Astrocyte (in vitro differentiated cells and primary cell): ENCODE measurements around the gene NRG3. TPM values are rescaled to one million over a fixed set of nuclear protein-coding genes. Genes with fewer than 3 reads are reported as not detected.

Experiments used
- DNase-seq: peaks from one replicate; pipeline ENCODE4 v3.0.0-alpha.2; 2010; ENCODE audit warnings: low read depth
- FAIRE-seq: peaks from 2 replicates; lab custom pipeline; 2011; peaks lifted over from hg19 to GRCh38; lab: Jason Lieb, UNC
- H2AFZ ChIP-seq: 2 replicates; pipeline ENCODE4 v1.6.0; 2012; ENCODE audit warnings: low read depth, low read length, inconsistent platforms
- H3K27ac ChIP-seq: 2 replicates; pipeline ENCODE4 v1.5.1; 2011; ENCODE audit warnings: low read depth, low read length, inconsistent platforms
- H3K27me3 ChIP-seq: 2 replicates; pipeline ENCODE4 v1.6.0; 2011; ENCODE audit warnings: low read length, inconsistent platforms; ENCODE audit not compliant: insufficient read depth
- H3K36me3 ChIP-seq: 2 replicates; pipeline ENCODE4 v1.5.1; 2011; ENCODE audit warnings: low read length, inconsistent platforms; ENCODE audit not compliant: insufficient read depth
- H3K4me1 ChIP-seq: 2 replicates; pipeline ENCODE4 v1.5.1; 2011; ENCODE audit warnings: low read length, inconsistent platforms; ENCODE audit not compliant: insufficient read depth
- H3K4me2 ChIP-seq: 2 replicates; pipeline ENCODE4 v1.6.0; 2012; ENCODE audit warnings: low read length, inconsistent platforms
- H3K4me3 ChIP-seq: 2 replicates; pipeline ENCODE4 v1.5.1; 2011; ENCODE audit warnings: low read depth, mild to moderate bottlenecking, low read length, inconsistent platforms; ENCODE audit not compliant: insufficient read depth
- H3K79me2 ChIP-seq: 2 replicates; pipeline ENCODE4 v1.6.0; 2012; ENCODE audit warnings: mild to moderate bottlenecking, low read length, inconsistent platforms; ENCODE audit not compliant: insufficient read depth
- H3K9ac ChIP-seq: 2 replicates; pipeline ENCODE4 v1.6.0; 2012; ENCODE audit warnings: mild to moderate bottlenecking, low read length, inconsistent platforms
- H3K9me3 ChIP-seq: 2 replicates; pipeline ENCODE4 v1.5.1; 2012; ENCODE audit warnings: low read depth, mild to moderate bottlenecking, low read length, inconsistent platforms; ENCODE audit not compliant: insufficient read depth
- H4K20me1 ChIP-seq: 2 replicates; pipeline ENCODE4 v1.6.0; 2012; ENCODE audit warnings: low read length, inconsistent platforms; ENCODE audit not compliant: insufficient read depth
- H3K27ac Mint-ChIP-seq: one replicate; pipeline ENCODE4 v1.8.0; 2021; ENCODE audit warnings: mild to moderate bottlenecking, mixed read lengths; ENCODE audit not compliant: unreplicated experiment
- H3K27me3 Mint-ChIP-seq: one replicate; pipeline ENCODE4 v1.8.0; 2021; ENCODE audit warnings: low read depth, mixed read lengths; ENCODE audit not compliant: unreplicated experiment
- H3K36me3 Mint-ChIP-seq: one replicate; pipeline ENCODE4 v1.8.0; 2021; ENCODE audit warnings: low read depth, mixed read lengths; ENCODE audit not compliant: unreplicated experiment
- H3K4me1 Mint-ChIP-seq: one replicate; pipeline ENCODE4 v1.8.0; 2021; ENCODE audit warnings: low read depth, mixed read lengths; ENCODE audit not compliant: unreplicated experiment
- H3K4me3 Mint-ChIP-seq: one replicate; pipeline ENCODE4 v1.8.0; 2021; ENCODE audit warnings: mild to moderate bottlenecking, moderate library complexity, mixed read lengths; ENCODE audit not compliant: unreplicated experiment
- H3K9me3 Mint-ChIP-seq: one replicate; pipeline ENCODE4 v1.8.0; 2021; ENCODE audit warnings: mild to moderate bottlenecking, mixed read lengths; ENCODE audit not compliant: unreplicated experiment
- CTCF ChIP-seq: IDR thresholded peaks from 2 replicates; pipeline ENCODE4 v1.5.1; 2011; ENCODE audit warnings: low read depth, mild to moderate bottlenecking, inconsistent platforms, low read length, moderate library complexity; ENCODE audit not compliant: insufficient read depth
- EZH2 ChIP-seq: IDR thresholded peaks from 2 replicates; pipeline ENCODE4 v1.6.1; 2012; ENCODE audit warnings: mild to moderate bottlenecking, low read length, inconsistent platforms; ENCODE audit not compliant: insufficient read depth
- total RNA-seq: library from RNA; stranded (reverse); gene quantifications from 2 replicates; pipeline ENCODE4 v1.2.1, GENCODE V29; 2021

Gene NRG3
- total RNA-seq, 1 donor from 2014 or later: 2.1 TPM

DNA sequence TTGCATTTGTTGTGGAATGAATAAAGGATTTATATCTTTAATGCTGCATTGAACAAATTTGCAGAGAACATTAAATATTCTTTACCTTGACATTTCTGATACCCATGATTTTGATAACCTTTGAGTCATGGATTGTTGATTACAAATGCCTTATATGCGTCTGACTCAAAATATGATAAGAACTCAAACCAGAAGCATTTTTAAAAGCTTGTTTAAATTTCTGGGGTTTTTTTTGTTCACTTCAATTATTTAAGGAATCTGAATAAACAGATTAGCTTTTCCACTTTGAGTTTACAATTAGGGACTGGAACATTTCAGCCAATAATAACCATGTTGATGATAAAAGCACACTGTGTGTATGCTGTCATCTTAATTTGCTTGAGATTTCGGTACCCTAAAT, 253.5 kb downstream of the NRG3 start:
- H3K4me1 ChIP-seq: no peaks in the 10 kb centered on the region
- H3K4me3 Mint-ChIP-seq: no peak overlapping the region

DNA sequence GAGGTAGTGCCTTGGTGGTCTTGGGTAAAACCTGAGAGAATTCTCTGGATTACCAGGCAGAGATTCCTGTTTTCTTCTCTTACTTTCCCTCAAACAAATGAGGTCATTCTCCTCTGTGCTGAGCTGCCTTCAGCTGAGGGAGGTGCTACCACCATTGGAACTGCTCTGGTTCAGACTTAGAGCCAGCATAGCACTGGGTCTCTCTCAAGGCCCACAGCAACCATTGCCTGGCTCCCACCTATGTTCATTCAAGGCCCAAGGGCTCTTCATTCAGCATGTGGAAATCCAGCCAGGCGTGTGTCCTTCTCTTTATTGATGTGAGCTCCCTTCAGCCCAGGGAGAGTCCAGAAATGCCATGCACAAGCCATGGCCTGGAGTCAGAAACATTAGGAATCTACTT, 261.1 kb downstream of the NRG3 start:
- H3K36me3 ChIP-seq: no peaks in the 10 kb centered on the region
- H4K20me1 ChIP-seq: no peaks in the 10 kb centered on the region
- FAIRE-seq (no peak), DNase-seq (no peak)
- no peaks in the 10 kb centered on the region for H3K9me3 ChIP-seq
- H3K27me3 ChIP-seq: no peaks in the 10 kb centered on the region
- Mint-ChIP-seq H3K27ac (no peak overlapping the region), H3K4me1 (no peaks in the 10 kb centered on the region), H3K9me3 (peaks cover 4% of the 10 kb centered on the region), H3K4me3 (no peak overlapping the region), H3K27me3 (no peaks in the 10 kb centered on the region), H3K36me3 (peaks cover 2% of the 10 kb centered on the region)
- no peak overlapping the region for H3K4me2 ChIP-seq
- H3K27ac ChIP-seq: no peak overlapping the region
- no peaks in the 10 kb centered on the region for H3K4me1 ChIP-seq
- H3K4me3 ChIP-seq: no peak overlapping the region
- no peak overlapping the region for H3K9ac ChIP-seq
- no peaks in the 10 kb centered on the region for H3K79me2 ChIP-seq
- TF ChIP-seq EZH2: no peak
- TF ChIP-seq CTCF: no peak
- H2AFZ ChIP-seq: no peak overlapping the region

More for the DNA sequence above, 253.5 kb downstream of the NRG3 start:
- Histone ChIP-seq H3K27me3 (no peaks in the 10 kb centered on the region), H2AFZ (no peak overlapping the region), H4K20me1 (no peaks in the 10 kb centered on the region), H3K36me3 (no peaks in the 10 kb centered on the region), H3K79me2 (no peaks in the 10 kb centered on the region), H3K9ac (no peak overlapping the region), H3K4me3 (no peak overlapping the region), H3K9me3 (no peaks in the 10 kb centered on the region), H3K27ac (no peak overlapping the region), H3K4me2 (no peak overlapping the region)
- FAIRE-seq: no peak
- Mint-ChIP-seq H3K27me3 (no peaks in the 10 kb centered on the region), H3K27ac (no peak overlapping the region), H3K4me1 (no peaks in the 10 kb centered on the region), H3K9me3 (peaks cover 4% of the 10 kb centered on the region), H3K36me3 (no peaks in the 10 kb centered on the region)
- TF ChIP-seq EZH2: no peak
- TF ChIP-seq CTCF: no peak
- DNase-seq: no peak

- FAIRE-seq: no peak
- Histone ChIP-seq H3K9me3 (no peaks in the 10 kb centered on the region), H3K79me2 (no peaks in the 10 kb centered on the region), H3K27ac (no peak overlapping the region), H2AFZ (no peak overlapping the region), H3K9ac (no peak overlapping the region), H3K4me1 (no peaks in the 10 kb centered on the region), H4K20me1 (no peaks in the 10 kb centered on the region), H3K27me3 (no peaks in the 10 kb centered on the region), H3K4me3 (no peak overlapping the region), H3K36me3 (no peaks in the 10 kb centered on the region), H3K4me2 (no peak overlapping the region)
- Mint-ChIP-seq H3K9me3 (no peaks in the 10 kb centered on the region), H3K27me3 (peaks cover 5% of the 10 kb centered on the region), H3K36me3 (no peaks in the 10 kb centered on the region), H3K27ac (no peak overlapping the region), H3K4me1 (peaks cover 5% of the 10 kb centered on the region), H3K4me3 (no peak overlapping the region)
- TF ChIP-seq EZH2: no peak
- no peak for TF ChIP-seq CTCF
- no peak for DNase-seq
These were observed 269.2 kb downstream of the NRG3 start for GRCh38 chr10:82144153-82144552.
